K562 (cell line): ENCODE data around the gene PI4KA. TPM values are rescaled to one million over a fixed set of nuclear protein-coding genes. Genes with fewer than 3 reads are reported as not detected.

ENCODE experiments used
- ATF7 ChIP-seq: fragments of 450-650 bp; IDR thresholded peaks from 2 replicates; pipeline ENCODE4 v1.7.1; 2014; ENCODE audit warnings: mild to moderate bottlenecking, moderate library complexity
- BHLHE40 ChIP-seq: IDR thresholded peaks from 2 replicates; pipeline ENCODE4 v1.6.1; 2011; ENCODE audit warnings: low read length, improper control_type of control experiment
- CHD2 ChIP-seq: IDR thresholded peaks from 2 replicates; pipeline ENCODE4 v1.6.1; 2011; ENCODE audit warnings: low read depth, low read length
- CTBP1 ChIP-seq: fragments of 450-650 bp; IDR thresholded peaks from 2 replicates; pipeline ENCODE4 v1.6.1; 2016; ENCODE audit warnings: borderline replicate concordance
- EGR1 ChIP-seq: fragments of 450-650 bp; conservative IDR thresholded peaks from 2 replicates; pipeline ENCODE4 v1.6.1; 2017; ENCODE audit warnings: mild to moderate bottlenecking
- EP300 ChIP-seq: IDR thresholded peaks from 2 replicates; pipeline ENCODE4 v1.6.1; 2012; ENCODE audit warnings: low read length, improper control_type of control experiment
- HCFC1 ChIP-seq: IDR thresholded peaks from 2 replicates; pipeline ENCODE4 v1.6.1; 2012; ENCODE audit warnings: low read depth, low read length, improper control_type of control experiment
- JUND ChIP-seq, 2 experiments: IDR thresholded peaks; 2 replicates in 1 of 2; 3 replicates in 1 of 2; pipeline ENCODE4 v1.6.1; 2011; ENCODE audit warnings: borderline replicate concordance in 2 of 2, low read depth in 2 of 2, low read length in 2 of 2, improper control_type of control experiment in 1 of 2, missing biosample characterization in 1 of 2, missing genetic modification characterization in 1 of 2, missing genetic modification reagents in 1 of 2
- KLF1 ChIP-seq: fragments of 450-650 bp; IDR thresholded peaks from 2 replicates; pipeline ENCODE4 v1.6.1; 2016; ENCODE audit warnings: missing genetic modification characterization, missing compliant biosample characterization
- MXI1 ChIP-seq: IDR thresholded peaks from 2 replicates; pipeline ENCODE4 v1.6.1; 2011; ENCODE audit warnings: low read depth, mild to moderate bottlenecking, improper control_type of control experiment, low read length
- MYNN ChIP-seq, 2 experiments: sonication (generic); formaldehyde crosslinking in 1 of 2; IDR thresholded peaks; 2 replicates each; pipeline versions ENCODE4 v1.5.0 to v1.6.1; 2016 to 2020; ENCODE audit warnings: antibody characterized with exemption in 1 of 2, missing genetic modification reagents in 1 of 2
- POLR2AphosphoS2 ChIP-seq: IDR thresholded peaks from 2 replicates; pipeline ENCODE4 v1.6.1; 2012; ENCODE audit warnings: low read length, improper control_type of control experiment
- POLR3A ChIP-seq: IDR thresholded peaks from 2 replicates; pipeline ENCODE4 v1.6.1; 2011; ENCODE audit warnings: borderline replicate concordance, mild to moderate bottlenecking, moderate library complexity; ENCODE audit not compliant: insufficient read length, insufficient read depth; ENCODE audit errors: extremely low read depth
- SMC3 ChIP-seq: conservative IDR thresholded peaks from 2 replicates; pipeline ENCODE4 v1.6.1; 2011; ENCODE audit warnings: low read depth, low read length, improper control_type of control experiment; ENCODE audit not compliant: insufficient read depth
- STAT6 ChIP-seq: sonication (generic); formaldehyde crosslinking; IDR thresholded peaks from 2 replicates; pipeline ENCODE4 v1.8.1; 2023; ENCODE audit warnings: mild to moderate bottlenecking, missing genetic modification reagents
- ZC3H11A ChIP-seq: IDR thresholded peaks from 2 replicates; pipeline ENCODE4 v1.6.1; 2012; ENCODE audit warnings: low read depth, low read length, improper control_type of control experiment
- ZFP30 ChIP-seq: fragments of 250-450 bp; sonication (Bioruptor Pico); IDR thresholded peaks from 2 replicates; pipeline ENCODE4 v1.8.0; 2022; ENCODE audit warnings: moderate library complexity, mild to moderate bottlenecking, inconsistent platforms, borderline replicate concordance
- polyA plus RNA-seq, 8 experiments: library from polyadenylated mRNA; depleted of rRNA in 4 of 8; stranded (reverse) in 5 of 8; unstranded in 3 of 8; fragments of >200 nt; fragmentation: Nextera tagmentation in 2 of 8; fragmentation: Illumina TruSeq in 1 of 8; extraction: Ambion mirVana in 2 of 8; extraction: Trizol in 1 of 8; gene quantifications; 2 replicates each; pipeline versions ENCODE4 v1.2.1 to v1.2.3, GENCODE V29; 2011 to 2014; ENCODE audit warnings: inconsistent platforms in 1 of 8, missing spikeins in 1 of 8
- total RNA-seq, 7 experiments: library from RNA; depleted of rRNA in 6 of 7; stranded (reverse); fragments of >200 nt in 6 of 7; fragmentation: Illumina TruSeq in 2 of 7; extraction: Trizol in 2 of 7; gene quantifications; 2 replicates each; pipeline versions ENCODE4 v1.2.1 to v1.2.3, GENCODE V29; 2011 to 2021; ENCODE audit warnings: low replicate concordance in 1 of 7
- TF ChIP-seq, protein P1 (sequence below), 3 experiments: IDR thresholded peaks in 2 of 3; conservative IDR thresholded peaks in 1 of 3; 2 replicates each; pipeline ENCODE4 v1.5.1; 2011 to 2012; ENCODE audit warnings: low read length in 3 of 3, mild to moderate bottlenecking in 3 of 3, control low read depth in 2 of 3, improper control_type of control experiment in 1 of 3, inconsistent platforms in 1 of 3, low read depth in 1 of 3, mixed read lengths in 1 of 3, moderate library complexity in 1 of 3; ENCODE audit not compliant: insufficient read depth in 2 of 3
- TF ChIP-seq, protein P2 (sequence below), 2 experiments: fragments of 450-650 bp in 1 of 2; sonication (generic) in 1 of 2; formaldehyde crosslinking; conservative IDR thresholded peaks; 2 replicates each; pipeline versions ENCODE4 v1.4.0 to v1.8.1; 2020 to 2022; ENCODE audit warnings: mild to moderate bottlenecking in 1 of 2, missing genetic modification reagents in 1 of 2
- TF ChIP-seq, protein P3 (sequence below): sonication (generic); formaldehyde crosslinking; IDR thresholded peaks from 2 replicates; pipeline ENCODE4 v1.8.1; 2023; ENCODE audit warnings: mild to moderate bottlenecking, missing genetic modification reagents

PI4KA gene
- total and polyA plus RNA-seq, 9 of the 15 experiments (the other 6 are each of a cell fraction or from before 2014, with no cell fraction given): 7.3 to 187 (median 84.7) TPM

DNA sequence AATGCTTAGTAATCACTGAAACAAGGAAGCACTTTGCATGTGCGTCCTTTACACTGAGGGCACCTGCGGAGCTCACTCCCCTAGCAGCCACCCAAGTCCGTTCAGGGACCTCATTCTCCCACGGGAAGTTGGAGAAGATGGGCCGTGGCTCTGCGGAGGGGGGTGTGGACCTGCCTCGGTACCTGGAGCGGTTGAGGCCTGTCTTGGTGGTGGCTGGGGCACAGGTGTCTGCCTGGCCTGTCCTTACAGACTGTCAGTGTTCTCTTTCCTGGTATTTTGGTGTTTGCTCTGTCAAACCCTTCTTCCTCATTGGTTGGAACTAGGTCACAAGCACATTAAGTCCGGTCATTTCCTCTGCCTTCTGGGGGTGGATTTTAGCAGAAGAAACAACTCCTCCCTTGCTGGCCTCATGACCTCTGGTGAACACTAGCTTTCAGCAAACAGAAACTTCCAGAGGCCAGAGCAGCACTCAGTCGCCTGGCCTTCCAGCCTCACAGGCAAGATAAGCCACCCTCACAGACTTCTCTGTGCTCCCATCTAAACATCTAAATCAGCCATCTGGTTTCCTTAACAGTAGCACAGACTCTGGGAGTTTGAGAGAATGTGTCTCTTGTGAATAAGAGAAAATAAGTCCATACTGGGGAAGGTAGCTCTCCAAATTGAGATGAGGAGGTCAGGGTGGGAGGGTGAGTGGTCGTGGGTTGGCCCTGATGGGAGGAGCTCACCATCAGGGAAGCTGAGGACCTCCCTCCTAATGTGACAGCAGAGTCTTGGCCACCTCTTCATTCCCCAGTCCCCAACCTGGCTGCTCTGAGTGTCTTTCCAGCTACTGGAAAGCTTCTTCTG is 8.8 kb upstream of the PI4KA start (continued):
- no peak for TF ChIP-seq ZFP30 (CRISPR knock-in tag)
- peak; percentile 67; the same call in 1 of the 2 replicates for TF ChIP-seq CHD2
- TF ChIP-seq SMC3: peak; percentile 28; the same call in 1 of the 2 replicates
- no peak for TF ChIP-seq CTBP1
- TF ChIP-seq MYNN (IDR thresholded peaks at IDR 0.05): no peak
- no peak for TF ChIP-seq MYNN (CRISPR knock-in tag; IDR thresholded peaks at IDR 0.05)
- TF ChIP-seq EGR1: no peak
- TF ChIP-seq, protein P1, sequence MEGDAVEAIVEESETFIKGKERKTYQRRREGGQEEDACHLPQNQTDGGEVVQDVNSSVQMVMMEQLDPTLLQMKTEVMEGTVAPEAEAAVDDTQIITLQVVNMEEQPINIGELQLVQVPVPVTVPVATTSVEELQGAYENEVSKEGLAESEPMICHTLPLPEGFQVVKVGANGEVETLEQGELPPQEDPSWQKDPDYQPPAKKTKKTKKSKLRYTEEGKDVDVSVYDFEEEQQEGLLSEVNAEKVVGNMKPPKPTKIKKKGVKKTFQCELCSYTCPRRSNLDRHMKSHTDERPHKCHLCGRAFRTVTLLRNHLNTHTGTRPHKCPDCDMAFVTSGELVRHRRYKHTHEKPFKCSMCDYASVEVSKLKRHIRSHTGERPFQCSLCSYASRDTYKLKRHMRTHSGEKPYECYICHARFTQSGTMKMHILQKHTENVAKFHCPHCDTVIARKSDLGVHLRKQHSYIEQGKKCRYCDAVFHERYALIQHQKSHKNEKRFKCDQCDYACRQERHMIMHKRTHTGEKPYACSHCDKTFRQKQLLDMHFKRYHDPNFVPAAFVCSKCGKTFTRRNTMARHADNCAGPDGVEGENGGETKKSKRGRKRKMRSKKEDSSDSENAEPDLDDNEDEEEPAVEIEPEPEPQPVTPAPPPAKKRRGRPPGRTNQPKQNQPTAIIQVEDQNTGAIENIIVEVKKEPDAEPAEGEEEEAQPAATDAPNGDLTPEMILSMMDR (IDR thresholded peaks at IDR 0.05 in 2 of 3, conservative IDR thresholded peaks at IDR 0.05 in 1 of 3; ENCODE audit: insufficient read depth in 2 of 3, low read depth in 1 of 3, low read length in 3 of 3): peak in 1 of 3 experiments; percentile 15; a peak in 2 of 6 replicates
- TF ChIP-seq POLR2AphosphoS2: peak; percentile 86; the same call in 1 of the 2 replicates
- TF ChIP-seq ZC3H11A: peak; percentile 96
- no peak for TF ChIP-seq POLR3A
- peak; percentile 89 for TF ChIP-seq STAT6
- TF ChIP-seq ATF7: no peak
- TF ChIP-seq MXI1: peak; percentile 77
- peak; percentile 92 for TF ChIP-seq BHLHE40
- TF ChIP-seq KLF1: no peak
- TF ChIP-seq, protein P2, sequence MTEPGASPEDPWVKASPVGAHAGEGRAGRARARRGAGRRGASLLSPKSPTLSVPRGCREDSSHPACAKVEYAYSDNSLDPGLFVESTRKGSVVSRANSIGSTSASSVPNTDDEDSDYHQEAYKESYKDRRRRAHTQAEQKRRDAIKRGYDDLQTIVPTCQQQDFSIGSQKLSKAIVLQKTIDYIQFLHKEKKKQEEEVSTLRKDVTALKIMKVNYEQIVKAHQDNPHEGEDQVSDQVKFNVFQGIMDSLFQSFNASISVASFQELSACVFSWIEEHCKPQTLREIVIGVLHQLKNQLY (CRISPR knock-in tag; conservative IDR thresholded peaks at IDR 0.05): peak in 1 of 2 experiments; percentile 85; a peak in 2 of 4 replicates
- peak; percentile 100 for TF ChIP-seq EP300
- TF ChIP-seq, protein P3, sequence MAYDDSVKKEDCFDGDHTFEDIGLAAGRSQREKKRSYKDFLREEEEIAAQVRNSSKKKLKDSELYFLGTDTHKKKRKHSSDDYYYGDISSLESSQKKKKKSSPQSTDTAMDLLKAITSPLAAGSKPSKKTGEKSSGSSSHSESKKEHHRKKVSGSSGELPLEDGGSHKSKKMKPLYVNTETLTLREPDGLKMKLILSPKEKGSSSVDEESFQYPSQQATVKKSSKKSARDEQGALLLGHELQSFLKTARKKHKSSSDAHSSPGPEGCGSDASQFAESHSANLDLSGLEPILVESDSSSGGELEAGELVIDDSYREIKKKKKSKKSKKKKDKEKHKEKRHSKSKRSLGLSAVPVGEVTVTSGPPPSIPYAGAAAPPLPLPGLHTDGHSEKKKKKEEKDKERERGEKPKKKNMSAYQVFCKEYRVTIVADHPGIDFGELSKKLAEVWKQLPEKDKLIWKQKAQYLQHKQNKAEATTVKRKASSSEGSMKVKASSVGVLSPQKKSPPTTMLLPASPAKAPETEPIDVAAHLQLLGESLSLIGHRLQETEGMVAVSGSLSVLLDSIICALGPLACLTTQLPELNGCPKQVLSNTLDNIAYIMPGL (CRISPR knock-in tag): peak; percentile 38
- TF ChIP-seq JUND (IDR thresholded peaks at IDR 0.05; ENCODE audit: borderline replicate concordance, low read depth, low read length): peak; percentile 93
- no peak for TF ChIP-seq JUND (tag; IDR thresholded peaks at IDR 0.05; ENCODE audit: borderline replicate concordance, low read depth, low read length)
- peak; percentile 55 for TF ChIP-seq HCFC1
